ENCODE results near the gene PDE9A.

Gene PDE9A

GRCh38 chr21:42785666-42786427, 132.4 kb downstream of the PDE9A start:
- no peak for TF ChIP-seq CTCF (IDR thresholded peaks at IDR 0.05; ENCODE audit: insufficient read depth, low read length, poor library complexity, severe bottlenecking)
- peaks cover 3% of the 10 kb centered on the region; the same call in 1 of the 2 replicates for H3K27me3 ChIP-seq (replicated peaks; ENCODE audit: control insufficient read depth, insufficient read depth, low read length)
- no peak for DNase-seq (ENCODE audit: extremely low read depth, insufficient read length)
- H3K4me3 ChIP-seq (replicated peaks; ENCODE audit: low read depth, low read length): no peak overlapping the region
- H3K36me3 ChIP-seq (ENCODE audit: control insufficient read depth, insufficient read depth, low read length): no peaks in the 10 kb centered on the region

- TF ChIP-seq CTCF (IDR thresholded peaks at IDR 0.05; ENCODE audit: insufficient read depth, low read length, poor library complexity, severe bottlenecking): no peak
- peaks cover 3% of the 10 kb centered on the region; the same call in 1 of the 2 replicates for H3K27me3 ChIP-seq (replicated peaks; ENCODE audit: control insufficient read depth, insufficient read depth, low read length)
These were observed 133.5 kb downstream of the PDE9A start for GRCh38 chr21:42786884-42787283.

GRCh38 chr21:42787613-42788012, 134.2 kb downstream of the PDE9A start:
- Histone ChIP-seq H3K36me3 (ENCODE audit: control insufficient read depth, insufficient read depth, low read length) (no peaks in the 10 kb centered on the region), H3K27me3 (replicated peaks; ENCODE audit: control insufficient read depth, insufficient read depth, low read length) (no peaks in the 10 kb centered on the region; the same call in 1 of the 2 replicates), H3K4me3 (replicated peaks; ENCODE audit: low read depth, low read length) (no peak overlapping the region)
- no peak for DNase-seq (ENCODE audit: extremely low read depth, insufficient read length)
- TF ChIP-seq CTCF (IDR thresholded peaks at IDR 0.05; ENCODE audit: insufficient read depth, low read length, poor library complexity, severe bottlenecking): no peak

More at GRCh38 chr21:42786884-42787283, 133.5 kb downstream of the PDE9A start:
- DNase-seq (ENCODE audit: extremely low read depth, insufficient read length): no peak
- Histone ChIP-seq H3K4me3 (replicated peaks; ENCODE audit: low read depth, low read length) (no peak overlapping the region), H3K36me3 (ENCODE audit: control insufficient read depth, insufficient read depth, low read length) (no peaks in the 10 kb centered on the region)

- DNase-seq (ENCODE audit: extremely low read depth, insufficient read length): no peak
- Histone ChIP-seq H3K36me3 (ENCODE audit: control insufficient read depth, insufficient read depth, low read length) (no peaks in the 10 kb centered on the region), H3K27me3 (replicated peaks; ENCODE audit: control insufficient read depth, insufficient read depth, low read length) (no peaks in the 10 kb centered on the region; the same call in 1 of the 2 replicates)
These were observed 137.2 kb downstream of the PDE9A start for GRCh38 chr21:42790520-42791065.

GRCh38 chr21:42793774-42794173, 140.4 kb downstream of the PDE9A start:
- TF ChIP-seq CTCF (IDR thresholded peaks at IDR 0.05; ENCODE audit: insufficient read depth, low read length, poor library complexity, severe bottlenecking): no peak
- H3K27me3 ChIP-seq (replicated peaks; ENCODE audit: control insufficient read depth, insufficient read depth, low read length): no peaks in the 10 kb centered on the region; the same call in 1 of the 2 replicates
- DNase-seq (ENCODE audit: extremely low read depth, insufficient read length): no peak
- H3K4me3 ChIP-seq (replicated peaks; ENCODE audit: low read depth, low read length): no peak overlapping the region
- H3K36me3 ChIP-seq (ENCODE audit: control insufficient read depth, insufficient read depth, low read length): no peaks in the 10 kb centered on the region

More at GRCh38 chr21:42790520-42791065, 137.2 kb downstream of the PDE9A start:
- H3K4me3 ChIP-seq (replicated peaks; ENCODE audit: low read depth, low read length): no peak overlapping the region
- TF ChIP-seq CTCF (IDR thresholded peaks at IDR 0.05; ENCODE audit: insufficient read depth, low read length, poor library complexity, severe bottlenecking): no peak
